Upper lobe of left lung (tissue), 4 donors: ENCODE data around the gene SPTAN1.

Source experiments
- EP300 ChIP-seq, 4 donors: sonication (generic); formaldehyde crosslinking; IDR thresholded peaks; one replicate each; pipeline ENCODE4 v1.5.1; 2017; ENCODE audit warnings: antibody characterized with exemption in 4 of 4, control low read depth in 2 of 4
- POLR2AphosphoS5 ChIP-seq, 2 donors: sonication (generic); formaldehyde crosslinking; IDR thresholded peaks; one replicate each; pipeline ENCODE4 v1.5.1; 2017; ENCODE audit warnings: antibody characterized with exemption in 2 of 2
- TF ChIP-seq, protein P1 (sequence below), 6 experiments: fragments of 450-650 bp in 4 of 6; fragments of 200-600 bp in 2 of 6; sonication (generic) in 2 of 6; IDR thresholded peaks; one replicate each; pipeline ENCODE4 v1.5.1; 2016 to 2019; ENCODE audit warnings: antibody characterized with exemption in 6 of 6

DNA sequence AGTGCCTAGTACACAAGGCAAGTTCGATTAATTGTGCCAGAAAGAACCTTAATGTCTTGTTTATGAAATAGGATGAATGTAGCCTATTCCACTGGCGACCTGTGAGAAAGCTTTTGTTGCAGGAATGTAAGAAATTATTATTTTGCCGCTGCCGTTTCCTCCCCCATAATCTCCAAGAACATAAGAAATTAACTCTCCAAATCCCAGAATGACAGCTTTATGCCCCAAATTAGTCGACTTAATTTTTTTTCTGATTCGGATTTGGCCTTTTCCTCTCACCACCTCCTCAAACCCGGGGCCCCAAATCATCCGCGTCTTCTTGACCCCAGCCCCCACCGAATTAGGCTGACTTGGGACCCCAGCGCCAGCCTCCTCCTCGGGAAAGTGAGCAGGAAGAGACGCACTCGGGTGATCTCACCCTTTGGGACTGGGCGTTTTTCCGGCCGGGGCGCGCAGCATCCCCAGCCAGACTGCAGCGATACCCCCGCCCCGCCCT, 682 bp upstream of the SPTAN1 start:
- TF ChIP-seq POLR2AphosphoS5 (IDR thresholded peaks at IDR 0.05) (peak; percentile 81 to 85), EP300 (IDR thresholded peaks at IDR 0.05) (no peak)
- TF ChIP-seq, protein P1, sequence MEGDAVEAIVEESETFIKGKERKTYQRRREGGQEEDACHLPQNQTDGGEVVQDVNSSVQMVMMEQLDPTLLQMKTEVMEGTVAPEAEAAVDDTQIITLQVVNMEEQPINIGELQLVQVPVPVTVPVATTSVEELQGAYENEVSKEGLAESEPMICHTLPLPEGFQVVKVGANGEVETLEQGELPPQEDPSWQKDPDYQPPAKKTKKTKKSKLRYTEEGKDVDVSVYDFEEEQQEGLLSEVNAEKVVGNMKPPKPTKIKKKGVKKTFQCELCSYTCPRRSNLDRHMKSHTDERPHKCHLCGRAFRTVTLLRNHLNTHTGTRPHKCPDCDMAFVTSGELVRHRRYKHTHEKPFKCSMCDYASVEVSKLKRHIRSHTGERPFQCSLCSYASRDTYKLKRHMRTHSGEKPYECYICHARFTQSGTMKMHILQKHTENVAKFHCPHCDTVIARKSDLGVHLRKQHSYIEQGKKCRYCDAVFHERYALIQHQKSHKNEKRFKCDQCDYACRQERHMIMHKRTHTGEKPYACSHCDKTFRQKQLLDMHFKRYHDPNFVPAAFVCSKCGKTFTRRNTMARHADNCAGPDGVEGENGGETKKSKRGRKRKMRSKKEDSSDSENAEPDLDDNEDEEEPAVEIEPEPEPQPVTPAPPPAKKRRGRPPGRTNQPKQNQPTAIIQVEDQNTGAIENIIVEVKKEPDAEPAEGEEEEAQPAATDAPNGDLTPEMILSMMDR (IDR thresholded peaks at IDR 0.05), result no peak
